ENCODE data around the gene RPUSD2. TPM values are rescaled to one million over a fixed set of nuclear protein-coding genes. Genes with fewer than 3 reads are reported as not detected.

Gene RPUSD2, protein sequence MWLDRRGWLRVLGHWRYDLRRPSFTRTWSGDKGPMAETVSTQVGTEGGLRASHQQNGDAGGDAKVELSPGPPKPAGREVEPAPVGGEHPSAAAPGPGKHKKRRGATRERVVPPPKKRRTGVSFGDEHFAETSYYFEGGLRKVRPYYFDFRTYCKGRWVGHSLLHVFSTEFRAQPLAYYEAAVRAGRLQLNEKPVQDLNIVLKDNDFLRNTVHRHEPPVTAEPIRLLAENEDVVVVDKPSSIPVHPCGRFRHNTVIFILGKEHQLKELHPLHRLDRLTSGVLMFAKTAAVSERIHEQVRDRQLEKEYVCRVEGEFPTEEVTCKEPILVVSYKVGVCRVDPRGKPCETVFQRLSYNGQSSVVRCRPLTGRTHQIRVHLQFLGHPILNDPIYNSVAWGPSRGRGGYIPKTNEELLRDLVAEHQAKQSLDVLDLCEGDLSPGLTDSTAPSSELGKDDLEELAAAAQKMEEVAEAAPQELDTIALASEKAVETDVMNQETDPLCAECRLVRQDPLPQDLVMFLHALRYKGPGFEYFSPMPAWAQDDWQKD
- 16.3 and 16.7 TPM in 2 replicates for total RNA-seq

DNA sequence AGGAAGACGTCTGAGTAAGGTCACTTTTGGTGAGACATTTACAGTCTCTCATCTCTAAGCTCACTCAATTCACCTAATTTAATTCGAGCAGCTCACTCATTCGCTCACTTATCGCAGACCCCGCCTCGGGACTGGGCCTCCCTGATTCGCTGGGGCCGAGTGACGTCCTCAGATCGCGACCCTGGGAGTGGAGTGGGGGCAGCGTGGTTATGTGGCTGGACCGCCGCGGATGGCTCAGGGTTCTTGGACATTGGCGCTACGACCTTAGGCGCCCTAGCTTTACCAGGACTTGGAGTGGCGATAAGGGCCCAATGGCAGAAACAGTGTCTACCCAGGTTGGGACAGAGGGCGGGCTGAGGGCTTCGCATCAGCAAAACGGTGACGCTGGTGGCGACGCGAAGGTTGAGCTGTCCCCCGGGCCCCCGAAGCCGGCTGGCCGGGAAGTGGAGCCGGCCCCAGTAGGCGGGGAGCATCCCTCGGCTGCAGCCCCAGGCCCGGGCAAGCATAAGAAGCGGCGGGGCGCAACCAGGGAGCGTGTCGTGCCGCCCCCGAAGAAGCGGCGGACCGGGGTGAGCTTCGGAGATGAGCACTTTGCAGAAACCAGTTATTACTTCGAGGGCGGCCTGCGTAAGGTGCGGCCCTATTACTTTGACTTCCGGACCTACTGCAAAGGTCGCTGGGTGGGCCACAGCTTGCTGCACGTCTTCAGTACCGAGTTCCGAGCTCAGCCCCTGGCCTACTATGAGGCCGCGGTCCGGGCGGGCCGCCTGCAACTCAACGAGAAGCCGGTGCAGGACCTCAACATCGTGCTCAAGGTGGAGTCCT is at the start of gene RPUSD2:
TSS of gene RPUSD2 (plus strand) at position 171 of the 825 bp plus-strand sequence. CDS start at position 210, 39 bp downstream.

DNA sequence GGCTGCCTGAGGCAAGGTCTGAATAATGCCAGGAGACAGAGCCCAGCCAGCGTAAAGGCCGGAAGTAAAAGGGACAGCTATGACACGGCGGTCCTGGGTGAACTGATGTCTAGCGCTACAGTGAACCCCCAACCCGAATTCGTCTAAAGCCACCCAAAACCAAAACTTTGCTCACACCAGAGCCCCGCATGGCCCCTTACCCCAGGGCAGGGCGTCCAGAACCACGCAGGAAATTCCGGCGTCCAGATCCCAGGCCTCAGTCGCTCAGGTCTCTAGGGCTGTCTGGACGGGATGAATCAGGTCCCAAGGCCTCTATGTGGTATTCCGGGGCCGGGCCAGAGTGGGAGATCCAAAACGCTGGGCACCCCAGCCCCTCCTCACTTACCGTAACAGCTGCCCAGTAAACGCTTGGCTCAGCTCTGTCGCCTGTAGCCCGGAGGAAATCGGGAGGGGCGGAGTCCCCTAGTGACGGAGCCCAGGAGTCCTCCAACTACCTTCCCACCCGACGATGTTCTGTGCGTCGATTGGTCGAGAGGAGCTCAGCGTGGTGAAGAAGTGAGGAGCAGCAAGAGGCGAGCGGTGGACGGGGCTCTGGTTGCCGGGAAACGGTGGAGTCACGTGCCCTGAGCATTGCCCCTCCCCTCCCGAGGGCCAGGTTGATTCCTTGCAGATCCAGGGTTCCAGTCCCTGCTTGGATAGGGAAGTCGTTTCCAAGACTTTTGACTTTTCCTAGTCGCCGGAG is 4.3 kb upstream of the RPUSD2 start, which contains the start of gene CCDC32:
TSS of gene CCDC32 (minus strand) at position 452 of the 742 bp plus-strand sequence. CDS start 2,027 bp downstream, outside the sequence.

GRCh38 chr15:40593588-40594428 is 24.7 kb downstream of the RPUSD2 start, which contains the start of gene KNL1:
KNL1 (plus strand) TSS chr15:40594249; CDS start chr15:40602932, 8,683 bp downstream.

Other genes starting within 250 kb of the RPUSD2 start
- gene INAFM2, start 245.6 kb upstream of the RPUSD2 start, total RNA-seq = 5.5 and 13.1 TPM in 2 replicates
- 7.0 and 13.4 TPM in 2 replicates for gene CCDC9B, start 228.4 kb upstream of the RPUSD2 start, total RNA-seq
- not detected in 2 replicates for gene PHGR1, start 218.3 kb upstream of the RPUSD2 start, total RNA-seq
- gene DISP2, start 211.1 kb upstream of the RPUSD2 start, total RNA-seq = 0.33 and 0.38 TPM in 2 replicates
- 10.0 and 94.8 TPM in 2 replicates for gene KNSTRN, start 186.6 kb upstream of the RPUSD2 start, total RNA-seq
- gene IVD, start 163.5 kb upstream of the RPUSD2 start, total RNA-seq = 35.0 and 44.6 TPM in 2 replicates
- 9.6 and 13.9 TPM in 2 replicates for gene BAHD1, start 128.3 kb upstream of the RPUSD2 start, total RNA-seq
- gene CHST14, start 98.3 kb upstream of the RPUSD2 start, total RNA-seq = 23.6 and 34.0 TPM in 2 replicates
- 17.1 and 17.6 TPM in 2 replicates for gene CCDC32, start 4.3 kb upstream of the RPUSD2 start, total RNA-seq
- 1.3 and 27.4 TPM in 2 replicates for gene KNL1, start 24.9 kb downstream of the RPUSD2 start, total RNA-seq
- gene RAD51, start 125.9 kb downstream of the RPUSD2 start, total RNA-seq = 3.7 and 12.7 TPM in 2 replicates
- 14.3 and 16.1 TPM in 2 replicates for gene RMDN3, start 186.0 kb downstream of the RPUSD2 start, total RNA-seq
- gene GCHFR, start 194.8 kb downstream of the RPUSD2 start, total RNA-seq = 24.9 and 91.1 TPM in 2 replicates
- 0.16 and 0.63 TPM in 2 replicates for gene C15orf62, start 200.7 kb downstream of the RPUSD2 start, total RNA-seq
- 23.2 and 30.5 TPM in 2 replicates for gene ZFYVE19, start 237.8 kb downstream of the RPUSD2 start, total RNA-seq
- 32.7 and 34.9 TPM in 2 replicates for gene DNAJC17, start 238.2 kb downstream of the RPUSD2 start, total RNA-seq

All from mesangial cell (primary cell).